GM12878 (cell line): ENCODE results near the gene PLEKHA5. TPM values are rescaled to one million over a fixed set of nuclear protein-coding genes. Genes with fewer than 3 reads are reported as not detected.

Experiments
- ATAC-seq: fragments of 200-7000 bp; cut with Tn5 transposase; 3 replicates; pipeline ENCODE4 v1.9.1; 2020; ENCODE audit warnings: mild to moderate bottlenecking, moderate library complexity
- BruUV-seq: library from RNA; stranded (reverse); fragments of 400-500 nt; replicated peaks from 2 replicates; lab custom pipeline; 2021; lab: Mats Ljungman, UMichigan
- CTCF ChIA-PET: fragments of 300-600 bp; sonication (Branson Sonifier 250); formaldehyde crosslinking; extraction: SDS; loops from one replicate; lab custom pipeline; 2021; ENCODE audit warnings: inconsistent platforms; lab: Yijun Ruan, JAX
- POLR2A ChIA-PET: fragments of 350-600 bp; formaldehyde crosslinking; extraction: SDS; loops from one replicate; lab custom pipeline; 2021; ENCODE audit warnings: inconsistent platforms; lab: Charles Lee
- RAD21 ChIA-PET: fragments of 300-600 bp; sonication (Branson Sonifier 250); formaldehyde crosslinking; loops from one replicate; lab custom pipeline; 2023; ENCODE audit warnings: antibody characterized with exemption; ENCODE audit not compliant: unreplicated experiment; lab: Charles Lee
- SMC1A ChIA-PET: fragments of 300-600 bp; sonication (Branson Sonifier 250); formaldehyde crosslinking; loops from one replicate; lab custom pipeline; 2023; ENCODE audit not compliant: unreplicated experiment, uncharacterized antibody; lab: Charles Lee
- DNase-seq: peaks from one replicate; pipeline ENCODE4 v3.0.0-alpha.2; 2011; ENCODE audit warnings: low read depth, low spot score
- FAIRE-seq: peaks from 3 replicates; lab custom pipeline; 2011; peaks lifted over from hg19 to GRCh38; lab: Jason Lieb, UNC
- H2AFZ ChIP-seq: 2 replicates; pipeline ENCODE4 v1.6.0; 2011; ENCODE audit warnings: low read depth, low read length, control low read depth; ENCODE audit not compliant: control insufficient read depth
- H3K27ac ChIP-seq: 2 replicates; pipeline ENCODE4 v1.5.1; 2011; ENCODE audit warnings: control low read depth; ENCODE audit not compliant: control insufficient read depth, insufficient read depth
- H3K27me3 ChIP-seq, 2 experiments: replicated peaks in 1 of 2; 2 replicates each; pipeline versions ENCODE4 v1.6.0 to v1.6.1; 2011; ENCODE audit warnings: low read length in 1 of 2; ENCODE audit not compliant: control insufficient read depth in 2 of 2, insufficient read depth in 2 of 2
- H3K36me3 ChIP-seq, 2 experiments: 2 replicates each; pipeline ENCODE4 v1.5.1; 2011; ENCODE audit warnings: low read length in 1 of 2; ENCODE audit not compliant: control insufficient read depth in 2 of 2, insufficient read depth in 2 of 2
- H3K4me1 ChIP-seq: 2 replicates; pipeline ENCODE4 v1.6.1; 2011; ENCODE audit warnings: mild to moderate bottlenecking, low read length, moderate library complexity, mixed read lengths; ENCODE audit not compliant: control insufficient read depth, insufficient read depth
- H3K4me2 ChIP-seq: 2 replicates; pipeline ENCODE4 v1.6.0; 2011; ENCODE audit warnings: control low read depth; ENCODE audit not compliant: control insufficient read depth, insufficient read depth
- H3K4me3 ChIP-seq: fragments of 200-600 bp; sonication (generic); 2 replicates; pipeline ENCODE4 v1.5.1; 2016
- H3K79me2 ChIP-seq: 2 replicates; pipeline ENCODE4 v1.6.0; 2011; ENCODE audit warnings: low read length; ENCODE audit not compliant: control insufficient read depth, insufficient read depth
- H3K9ac ChIP-seq: 2 replicates; pipeline ENCODE4 v1.8.0; 2011; ENCODE audit warnings: low read length, control low read depth, mixed read lengths; ENCODE audit not compliant: control insufficient read depth, insufficient read depth
- H3K9me3 ChIP-seq: replicated peaks from 3 replicates; pipeline ENCODE4 v1.5.1; 2011; ENCODE audit warnings: mild to moderate bottlenecking, low read length; ENCODE audit not compliant: control insufficient read depth, insufficient read depth
- H4K20me1 ChIP-seq: 2 replicates; pipeline ENCODE4 v1.6.0; 2011; ENCODE audit not compliant: control insufficient read depth, insufficient read depth
- HDAC6 ChIP-seq: fragments of 200-600 bp; sonication (generic); IDR thresholded peaks from one replicate; pipeline ENCODE4 v1.8.0; 2017; ENCODE audit warnings: antibody characterized with exemption; ENCODE audit not compliant: unreplicated experiment
- HDGF ChIP-seq: fragments of 450-650 bp; IDR thresholded peaks from 2 replicates; pipeline ENCODE4 v1.6.1; 2016; ENCODE audit warnings: antibody characterized with exemption
- KAT2A ChIP-seq: conservative IDR thresholded peaks from 2 replicates; pipeline ENCODE4 v1.6.1; 2011; ENCODE audit warnings: low read depth, low read length; ENCODE audit not compliant: control insufficient read depth
- MTA3 ChIP-seq: IDR thresholded peaks from 2 replicates; pipeline ENCODE4 v1.6.1; 2012; ENCODE audit warnings: low read length, inconsistent platforms, borderline replicate concordance
- NFYB ChIP-seq: IDR thresholded peaks from 2 replicates; pipeline ENCODE4 v1.6.1; 2011; ENCODE audit warnings: low read depth, mild to moderate bottlenecking, low read length, improper control_type of control experiment, moderate library complexity; ENCODE audit not compliant: insufficient read depth
- PAX8 ChIP-seq: fragments of 450-650 bp; IDR thresholded peaks from 2 replicates; pipeline ENCODE4 v1.6.1; 2017; ENCODE audit warnings: mild to moderate bottlenecking, moderate library complexity
- SRF ChIP-seq, 2 experiments: IDR thresholded peaks; 2 replicates each; pipeline ENCODE4 v1.6.1; 2011; ENCODE audit warnings: low read depth in 2 of 2, low read length in 2 of 2, mild to moderate bottlenecking in 1 of 2, moderate library complexity in 1 of 2
- YY1 ChIP-seq: IDR thresholded peaks from 2 replicates; pipeline ENCODE4 v1.6.1; 2011; ENCODE audit warnings: low read depth, mild to moderate bottlenecking, low read length
- WGBS: methylation state at CpG from one replicate; pipeline ENCODE4 v1.1.6; 2016; ENCODE audit warnings: low lambda C conversion rate; ENCODE audit not compliant: insufficient replicate concordance, insufficient coverage; ENCODE audit errors: missing lambda C conversion rate; 5-methylcytosine and 5-hydroxymethylcytosine counted together
- in situ Hi-C: fragments of 300-500 bp; cut with MboI; formaldehyde crosslinking; loops from 9 replicates; pipeline ENCODE4 v1.14.3; 2018; ENCODE audit warnings: mixed read lengths
- intact Hi-C: fragments of 100-400 bp; cut with micrococcal nuclease; formaldehyde crosslinking; loops from one replicate; pipeline ENCODE4 v1.14.2; 2022; ENCODE audit not compliant: unreplicated experiment
- polyA plus RNA-seq, 11 experiments: library from polyadenylated mRNA; depleted of rRNA in 4 of 11; unstranded in 6 of 11; stranded (reverse) in 5 of 11; fragments of >200 nt; fragmentation: Nextera tagmentation in 4 of 11; fragmentation: Illumina TruSeq in 1 of 11; extraction: Ambion mirVana in 4 of 11; extraction: Trizol in 1 of 11; gene quantifications; 1 replicate in 1 of 11; 2 replicates in 10 of 11; pipeline versions ENCODE4 v1.2.1 to v1.2.3, GENCODE V29; 2011 to 2016; ENCODE audit warnings: inconsistent platforms in 2 of 11, missing spikeins in 2 of 11, low read depth in 1 of 11
- total RNA-seq, 4 experiments: library from RNA; depleted of rRNA in 3 of 4; stranded (reverse); fragments of >200 nt in 3 of 4; fragmentation: Illumina TruSeq in 1 of 4; extraction: Trizol in 1 of 4; gene quantifications; 2 replicates each; pipeline versions ENCODE4 v1.2.1 to v1.2.3, GENCODE V29; 2013 to 2021
- TF ChIP-seq, protein P1 (sequence below): fragments of 150-350 bp; IDR thresholded peaks from 2 replicates; pipeline ENCODE4 v1.6.1; 2016; ENCODE audit warnings: low read depth, low read length
- TF ChIP-seq, protein P2 (sequence below): fragments of 450-650 bp; IDR thresholded peaks from 2 replicates; pipeline ENCODE4 v1.6.1; 2017; ENCODE audit warnings: mild to moderate bottlenecking, low read depth, inconsistent platforms; ENCODE audit not compliant: poor library complexity, severe bottlenecking

PLEKHA5 gene
- total and polyA plus RNA-seq, 10 of the 15 experiments (the other 5 are each of a cell fraction or from before 2014, with no cell fraction given): 0.09 to 0.33 (median 0.18) TPM; not detected in 3

DNA sequence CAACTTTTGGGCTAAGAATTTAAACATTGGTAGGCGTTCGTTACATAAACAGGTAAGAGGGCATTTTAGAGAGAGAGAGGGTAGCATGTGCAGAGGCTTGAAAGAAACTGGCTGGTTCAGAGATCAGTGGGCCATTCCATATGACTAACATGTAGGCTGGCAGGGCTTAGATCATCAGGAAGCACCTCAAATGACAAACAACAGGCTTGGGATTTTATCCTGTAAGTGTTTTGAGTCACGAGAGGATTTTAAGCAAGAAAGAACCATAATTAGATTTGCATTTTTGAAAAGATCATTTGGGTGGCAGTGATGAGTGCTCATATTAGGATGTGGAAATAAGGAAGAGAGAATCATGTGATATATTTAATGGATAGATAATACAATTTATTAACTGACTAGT lies 8.7 kb upstream of the PLEKHA5 start:
- Histone ChIP-seq H4K20me1 (no peaks in the 10 kb centered on the region), H3K9me3 (no peaks in the 10 kb centered on the region), H3K27ac (no peak overlapping the region), H3K79me2 (no peaks in the 10 kb centered on the region), H2AFZ (no peak overlapping the region), H3K36me3 (no peaks in the 10 kb centered on the region), H3K9ac (no peak overlapping the region), H3K4me3 (no peak overlapping the region), H3K4me2 (no peak overlapping the region), H3K4me1 (no peaks in the 10 kb centered on the region), H3K27me3 (no peaks in the 10 kb centered on the region)
- FAIRE-seq (no peak), ATAC-seq (no peak), DNase-seq (no peak)
- CTCF ChIA-PET: no interaction called here
- TF ChIP-seq PAX8 (no peak), HDGF (no peak), SRF (IDR thresholded peaks at IDR 0.05; ENCODE audit: low read depth in 2 of 2, low read length in 2 of 2) (no peak), YY1 (no peak), HDAC6 (no peak), NFYB (no peak), MTA3 (no peak), KAT2A (no peak)
- TF ChIP-seq, protein P1, sequence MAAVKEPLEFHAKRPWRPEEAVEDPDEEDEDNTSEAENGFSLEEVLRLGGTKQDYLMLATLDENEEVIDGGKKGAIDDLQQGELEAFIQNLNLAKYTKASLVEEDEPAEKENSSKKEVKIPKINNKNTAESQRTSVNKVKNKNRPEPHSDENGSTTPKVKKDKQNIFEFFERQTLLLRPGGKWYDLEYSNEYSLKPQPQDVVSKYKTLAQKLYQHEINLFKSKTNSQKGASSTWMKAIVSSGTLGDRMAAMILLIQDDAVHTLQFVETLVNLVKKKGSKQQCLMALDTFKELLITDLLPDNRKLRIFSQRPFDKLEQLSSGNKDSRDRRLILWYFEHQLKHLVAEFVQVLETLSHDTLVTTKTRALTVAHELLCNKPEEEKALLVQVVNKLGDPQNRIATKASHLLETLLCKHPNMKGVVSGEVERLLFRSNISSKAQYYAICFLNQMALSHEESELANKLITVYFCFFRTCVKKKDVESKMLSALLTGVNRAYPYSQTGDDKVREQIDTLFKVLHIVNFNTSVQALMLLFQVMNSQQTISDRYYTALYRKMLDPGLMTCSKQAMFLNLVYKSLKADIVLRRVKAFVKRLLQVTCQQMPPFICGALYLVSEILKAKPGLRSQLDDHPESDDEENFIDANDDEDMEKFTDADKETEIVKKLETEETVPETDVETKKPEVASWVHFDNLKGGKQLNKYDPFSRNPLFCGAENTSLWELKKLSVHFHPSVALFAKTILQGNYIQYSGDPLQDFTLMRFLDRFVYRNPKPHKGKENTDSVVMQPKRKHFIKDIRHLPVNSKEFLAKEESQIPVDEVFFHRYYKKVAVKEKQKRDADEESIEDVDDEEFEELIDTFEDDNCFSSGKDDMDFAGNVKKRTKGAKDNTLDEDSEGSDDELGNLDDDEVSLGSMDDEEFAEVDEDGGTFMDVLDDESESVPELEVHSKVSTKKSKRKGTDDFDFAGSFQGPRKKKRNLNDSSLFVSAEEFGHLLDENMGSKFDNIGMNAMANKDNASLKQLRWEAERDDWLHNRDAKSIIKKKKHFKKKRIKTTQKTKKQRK: no peak
- TF ChIP-seq, protein P2, sequence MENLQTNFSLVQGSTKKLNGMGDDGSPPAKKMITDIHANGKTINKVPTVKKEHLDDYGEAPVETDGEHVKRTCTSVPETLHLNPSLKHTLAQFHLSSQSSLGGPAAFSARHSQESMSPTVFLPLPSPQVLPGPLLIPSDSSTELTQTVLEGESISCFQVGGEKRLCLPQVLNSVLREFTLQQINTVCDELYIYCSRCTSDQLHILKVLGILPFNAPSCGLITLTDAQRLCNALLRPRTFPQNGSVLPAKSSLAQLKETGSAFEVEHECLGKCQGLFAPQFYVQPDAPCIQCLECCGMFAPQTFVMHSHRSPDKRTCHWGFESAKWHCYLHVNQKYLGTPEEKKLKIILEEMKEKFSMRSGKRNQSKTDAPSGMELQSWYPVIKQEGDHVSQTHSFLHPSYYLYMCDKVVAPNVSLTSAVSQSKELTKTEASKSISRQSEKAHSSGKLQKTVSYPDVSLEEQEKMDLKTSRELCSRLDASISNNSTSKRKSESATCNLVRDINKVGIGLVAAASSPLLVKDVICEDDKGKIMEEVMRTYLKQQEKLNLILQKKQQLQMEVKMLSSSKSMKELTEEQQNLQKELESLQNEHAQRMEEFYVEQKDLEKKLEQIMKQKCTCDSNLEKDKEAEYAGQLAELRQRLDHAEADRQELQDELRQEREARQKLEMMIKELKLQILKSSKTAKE: no peak
- POLR2A ChIA-PET: no interaction called here
- BruUV-seq: no TSS peak
- RAD21 ChIA-PET: no interaction called here
- 0% methylated on average over 3 of the region's 3 CpGs for WGBS
- intact Hi-C loops (no loop called here), in situ Hi-C loops (no loop called here)
- SMC1A ChIA-PET: no interaction called here
